AG09309 (cell line): ENCODE data around the gene MEGF6.

Source experiments
- DNase-seq: peaks from one replicate; pipeline ENCODE4 v3.0.0-alpha.2; 2010; ENCODE audit warnings: low read depth
- H3K4me3 ChIP-seq: 2 replicates; pipeline ENCODE4 v1.5.1; 2011; ENCODE audit warnings: mild to moderate bottlenecking, low read depth, low read length, moderate library complexity; ENCODE audit not compliant: control insufficient read depth
- CTCF ChIP-seq: IDR thresholded peaks from 2 replicates; pipeline ENCODE4 v1.5.1; 2011; ENCODE audit warnings: mild to moderate bottlenecking, low read depth, low read length, inconsistent platforms; ENCODE audit not compliant: insufficient read depth, control insufficient read depth; ENCODE audit errors: missing control alignments

MEGF6 gene

GRCh38 chr1:3463013-3463385 is 148.3 kb downstream of the MEGF6 start:
- no peak for DNase-seq
- H3K4me3 ChIP-seq, result no peak overlapping the region
- no peak for TF ChIP-seq CTCF

DNA sequence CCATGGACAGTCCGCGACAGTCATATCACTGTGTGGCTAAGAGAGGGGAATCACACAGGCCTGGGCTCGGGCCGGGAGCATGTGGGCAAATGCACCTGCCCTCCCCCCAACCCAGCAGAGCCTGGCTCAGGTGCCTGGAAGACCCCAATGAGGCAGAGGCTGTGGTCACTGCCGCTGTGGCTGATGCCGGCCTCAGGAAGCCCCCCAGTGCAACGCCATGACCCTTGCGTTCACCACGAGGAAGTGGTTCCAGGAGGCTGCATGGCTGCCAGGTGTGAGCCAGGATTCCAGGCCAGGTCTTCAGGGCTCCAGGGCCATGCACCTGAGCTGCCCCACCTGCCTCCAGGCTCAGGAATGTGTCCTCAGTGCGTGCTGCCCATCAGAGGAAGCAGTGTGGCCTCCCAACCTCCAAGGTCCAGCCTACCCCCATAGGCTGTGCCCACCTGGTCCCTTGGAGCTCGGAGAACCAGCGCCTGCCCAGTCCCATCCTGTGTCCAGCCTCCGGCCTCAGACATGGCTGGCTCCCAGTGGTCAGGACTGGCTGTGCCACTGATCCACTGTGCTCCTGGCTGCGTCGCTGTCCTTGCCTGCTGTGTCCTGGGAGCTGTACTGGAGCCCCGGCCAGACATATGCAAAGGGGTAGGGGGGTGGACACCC is 148.8 kb downstream of the MEGF6 start:
- no peak for DNase-seq
- TF ChIP-seq CTCF, result no peak
- H3K4me3 ChIP-seq, result no peak overlapping the region

GRCh38 chr1:3461934-3462275 is 149.4 kb downstream of the MEGF6 start:
- H3K4me3 ChIP-seq, result no peak overlapping the region
- no peak for DNase-seq
- no peak for TF ChIP-seq CTCF

- DNase-seq, result no peak
- no peak overlapping the region for H3K4me3 ChIP-seq
- TF ChIP-seq CTCF, result no peak
These were observed 149.9 kb downstream of the MEGF6 start for GRCh38 chr1:3461238-3461933.

DNA sequence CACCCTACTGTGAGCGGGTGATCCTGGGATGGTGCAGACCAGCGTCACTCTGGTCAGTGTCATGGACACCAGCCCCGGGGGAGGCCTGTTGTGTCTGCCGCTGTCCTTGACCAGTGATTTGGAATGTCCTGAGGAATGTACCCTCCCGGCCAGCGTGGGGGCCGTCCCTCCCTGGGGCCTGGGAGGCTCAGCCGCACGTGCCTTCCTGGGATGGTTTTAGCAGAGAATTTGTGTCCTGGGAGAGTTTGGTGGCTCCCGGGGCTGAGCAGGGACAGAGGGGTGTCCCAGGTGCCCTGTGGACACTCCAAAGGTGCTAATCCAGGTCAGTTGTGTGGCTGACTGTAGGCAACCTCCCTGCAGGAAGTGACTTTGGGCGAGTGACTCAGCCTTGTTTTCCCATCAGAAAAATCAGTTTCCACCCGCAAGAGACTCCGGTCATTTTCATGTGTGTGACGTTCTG is 150.6 kb downstream of the MEGF6 start:
- H3K4me3 ChIP-seq, result no peak overlapping the region
- no peak for DNase-seq
- no peak for TF ChIP-seq CTCF

- no peak for DNase-seq
- no peak overlapping the region for H3K4me3 ChIP-seq
- TF ChIP-seq CTCF, result no peak
These were observed 151.2 kb downstream of the MEGF6 start for GRCh38 chr1:3459940-3460671.
